Upper lobe of left lung (tissue), 4 donors: ENCODE data around the gene RASA3.

ENCODE experiments used
- POLR2A ChIP-seq, 4 donors: fragments of 450-650 bp; IDR thresholded peaks; one replicate each; pipeline ENCODE4 v1.5.1; 2016 to 2017; ENCODE audit warnings: antibody characterized with exemption in 4 of 4, mild to moderate bottlenecking in 2 of 4
- POLR2AphosphoS5 ChIP-seq, 2 donors: sonication (generic); formaldehyde crosslinking; IDR thresholded peaks; one replicate each; pipeline ENCODE4 v1.5.1; 2017; ENCODE audit warnings: antibody characterized with exemption in 2 of 2
- TF ChIP-seq, protein P1 (sequence below), 6 experiments: fragments of 450-650 bp in 4 of 6; fragments of 200-600 bp in 2 of 6; sonication (generic) in 2 of 6; IDR thresholded peaks; one replicate each; pipeline ENCODE4 v1.5.1; 2016 to 2019; ENCODE audit warnings: antibody characterized with exemption in 6 of 6

GRCh38 chr13:114121031-114121430 is 11.4 kb downstream of the RASA3 start:
- TF ChIP-seq, protein P1, sequence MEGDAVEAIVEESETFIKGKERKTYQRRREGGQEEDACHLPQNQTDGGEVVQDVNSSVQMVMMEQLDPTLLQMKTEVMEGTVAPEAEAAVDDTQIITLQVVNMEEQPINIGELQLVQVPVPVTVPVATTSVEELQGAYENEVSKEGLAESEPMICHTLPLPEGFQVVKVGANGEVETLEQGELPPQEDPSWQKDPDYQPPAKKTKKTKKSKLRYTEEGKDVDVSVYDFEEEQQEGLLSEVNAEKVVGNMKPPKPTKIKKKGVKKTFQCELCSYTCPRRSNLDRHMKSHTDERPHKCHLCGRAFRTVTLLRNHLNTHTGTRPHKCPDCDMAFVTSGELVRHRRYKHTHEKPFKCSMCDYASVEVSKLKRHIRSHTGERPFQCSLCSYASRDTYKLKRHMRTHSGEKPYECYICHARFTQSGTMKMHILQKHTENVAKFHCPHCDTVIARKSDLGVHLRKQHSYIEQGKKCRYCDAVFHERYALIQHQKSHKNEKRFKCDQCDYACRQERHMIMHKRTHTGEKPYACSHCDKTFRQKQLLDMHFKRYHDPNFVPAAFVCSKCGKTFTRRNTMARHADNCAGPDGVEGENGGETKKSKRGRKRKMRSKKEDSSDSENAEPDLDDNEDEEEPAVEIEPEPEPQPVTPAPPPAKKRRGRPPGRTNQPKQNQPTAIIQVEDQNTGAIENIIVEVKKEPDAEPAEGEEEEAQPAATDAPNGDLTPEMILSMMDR (IDR thresholded peaks at IDR 0.05) = no peak
- TF ChIP-seq POLR2A (IDR thresholded peaks at IDR 0.05) (no peak), POLR2AphosphoS5 (IDR thresholded peaks at IDR 0.05) (no peak)
